ENCODE measurements around the gene APCDD1. TPM values are rescaled to one million over a fixed set of nuclear protein-coding genes. Genes with fewer than 3 reads are reported as not detected.

The APCDD1 gene
- total RNA-seq, 1 donor from 2014 or later: 1.9 TPM

GRCh38 chr18:10475276-10475653 is 20.8 kb downstream of the APCDD1 start:
- H3K4me3 ChIP-seq: no peak overlapping the region
- no peaks in the 10 kb centered on the region for H3K36me3 ChIP-seq
- Mint-ChIP-seq H3K4me1 (peaks cover 6% of the 10 kb centered on the region), H3K4me3 (no peak overlapping the region), H3K27ac (peak overlapping the region; percentile 35), H3K27me3 (ENCODE audit: insufficient read depth, low read depth) (peaks cover 6% of the 10 kb centered on the region), H3K9me3 (no peaks in the 10 kb centered on the region), H3K36me3 (peaks cover 81% of the 10 kb centered on the region)
- no peak overlapping the region for H3K9ac ChIP-seq
- H3K27ac ChIP-seq: no peak overlapping the region
- H3K27me3 ChIP-seq: no peaks in the 10 kb centered on the region
- no peak for TF ChIP-seq EZH2phosphoT487 (IDR thresholded peaks at IDR 0.05)
- TF ChIP-seq, protein P1, sequence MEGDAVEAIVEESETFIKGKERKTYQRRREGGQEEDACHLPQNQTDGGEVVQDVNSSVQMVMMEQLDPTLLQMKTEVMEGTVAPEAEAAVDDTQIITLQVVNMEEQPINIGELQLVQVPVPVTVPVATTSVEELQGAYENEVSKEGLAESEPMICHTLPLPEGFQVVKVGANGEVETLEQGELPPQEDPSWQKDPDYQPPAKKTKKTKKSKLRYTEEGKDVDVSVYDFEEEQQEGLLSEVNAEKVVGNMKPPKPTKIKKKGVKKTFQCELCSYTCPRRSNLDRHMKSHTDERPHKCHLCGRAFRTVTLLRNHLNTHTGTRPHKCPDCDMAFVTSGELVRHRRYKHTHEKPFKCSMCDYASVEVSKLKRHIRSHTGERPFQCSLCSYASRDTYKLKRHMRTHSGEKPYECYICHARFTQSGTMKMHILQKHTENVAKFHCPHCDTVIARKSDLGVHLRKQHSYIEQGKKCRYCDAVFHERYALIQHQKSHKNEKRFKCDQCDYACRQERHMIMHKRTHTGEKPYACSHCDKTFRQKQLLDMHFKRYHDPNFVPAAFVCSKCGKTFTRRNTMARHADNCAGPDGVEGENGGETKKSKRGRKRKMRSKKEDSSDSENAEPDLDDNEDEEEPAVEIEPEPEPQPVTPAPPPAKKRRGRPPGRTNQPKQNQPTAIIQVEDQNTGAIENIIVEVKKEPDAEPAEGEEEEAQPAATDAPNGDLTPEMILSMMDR (IDR thresholded peaks at IDR 0.05): no peak
- TF ChIP-seq EZH2 (IDR thresholded peaks at IDR 0.05): no peak
- H3K4me1 ChIP-seq: no peaks in the 10 kb centered on the region
- H3F3A ChIP-seq (ENCODE audit: low read depth): no peaks in the 10 kb centered on the region
- no peak for DNase-seq (ENCODE audit: low spot score)
- H3K9me3 ChIP-seq (ENCODE audit: low read depth): no peaks in the 10 kb centered on the region
- no peak overlapping the region for H2AFZ ChIP-seq (replicated peaks)
- H4K20me1 ChIP-seq (ENCODE audit: low read depth): no peaks in the 10 kb centered on the region
- no peak overlapping the region for H3K4me2 ChIP-seq
- H3K79me2 ChIP-seq (ENCODE audit: low read depth): no peaks in the 10 kb centered on the region

GRCh38 chr18:10475654-10476291 is 21.3 kb downstream of the APCDD1 start:
- Histone ChIP-seq H4K20me1 (ENCODE audit: low read depth) (no peaks in the 10 kb centered on the region), H2AFZ (replicated peaks) (no peak overlapping the region), H3K36me3 (no peaks in the 10 kb centered on the region), H3K79me2 (ENCODE audit: low read depth) (no peaks in the 10 kb centered on the region), H3K9ac (no peak overlapping the region), H3K4me3 (no peak overlapping the region), H3K27ac (no peak overlapping the region), H3K4me2 (no peak overlapping the region), H3K27me3 (no peaks in the 10 kb centered on the region), H3F3A (ENCODE audit: low read depth) (no peaks in the 10 kb centered on the region), H3K9me3 (ENCODE audit: low read depth) (no peaks in the 10 kb centered on the region), H3K4me1 (no peaks in the 10 kb centered on the region)
- H3K36me3 Mint-ChIP-seq: peaks cover 76% of the 10 kb centered on the region
- DNase-seq (ENCODE audit: low spot score): no peak
- peaks cover 6% of the 10 kb centered on the region for H3K4me1 Mint-ChIP-seq
- H3K4me3 Mint-ChIP-seq: no peak overlapping the region
- H3K27me3 Mint-ChIP-seq (ENCODE audit: insufficient read depth, low read depth): peaks cover 6% of the 10 kb centered on the region
- TF ChIP-seq EZH2 (IDR thresholded peaks at IDR 0.05): no peak
- TF ChIP-seq EZH2phosphoT487 (IDR thresholded peaks at IDR 0.05): no peak
- TF ChIP-seq, protein P1 (IDR thresholded peaks at IDR 0.05): no peak
- H3K9me3 Mint-ChIP-seq: no peaks in the 10 kb centered on the region
- peak overlapping the region; percentile 72 for H3K27ac Mint-ChIP-seq

GRCh38 chr18:10476338-10476791 is 21.9 kb downstream of the APCDD1 start:
- Mint-ChIP-seq H3K9me3 (no peaks in the 10 kb centered on the region), H3K4me1 (peaks cover 8% of the 10 kb centered on the region), H3K27me3 (ENCODE audit: insufficient read depth, low read depth) (peaks cover 6% of the 10 kb centered on the region), H3K4me3 (no peak overlapping the region), H3K27ac (peak overlapping the region; percentile 29), H3K36me3 (peaks cover 78% of the 10 kb centered on the region)
- no peak overlapping the region for H3K9ac ChIP-seq
- H3K4me1 ChIP-seq: no peaks in the 10 kb centered on the region
- no peak overlapping the region for H3K27ac ChIP-seq
- no peaks in the 10 kb centered on the region for H3K36me3 ChIP-seq
- H3K4me3 ChIP-seq: no peak overlapping the region
- no peaks in the 10 kb centered on the region for H3K27me3 ChIP-seq
- no peak overlapping the region for H2AFZ ChIP-seq (replicated peaks)
- H3K9me3 ChIP-seq (ENCODE audit: low read depth): no peaks in the 10 kb centered on the region
- TF ChIP-seq, protein P1 (IDR thresholded peaks at IDR 0.05): no peak
- TF ChIP-seq EZH2phosphoT487 (IDR thresholded peaks at IDR 0.05) (no peak), EZH2 (IDR thresholded peaks at IDR 0.05) (no peak)
- no peaks in the 10 kb centered on the region for H4K20me1 ChIP-seq (ENCODE audit: low read depth)
- H3K79me2 ChIP-seq (ENCODE audit: low read depth): no peaks in the 10 kb centered on the region
- no peak for DNase-seq (ENCODE audit: low spot score)
- no peak overlapping the region for H3K4me2 ChIP-seq
- H3F3A ChIP-seq (ENCODE audit: low read depth): no peaks in the 10 kb centered on the region

All from neural progenitor cell (in vitro differentiated cells).